ENCODE results near the gene SNX15. TPM values are rescaled to one million over a fixed set of nuclear protein-coding genes. Genes with fewer than 3 reads are reported as not detected.

The SNX15 gene
- total RNA-seq, 1 experiment from 2014 or later = 21.0 TPM

DNA sequence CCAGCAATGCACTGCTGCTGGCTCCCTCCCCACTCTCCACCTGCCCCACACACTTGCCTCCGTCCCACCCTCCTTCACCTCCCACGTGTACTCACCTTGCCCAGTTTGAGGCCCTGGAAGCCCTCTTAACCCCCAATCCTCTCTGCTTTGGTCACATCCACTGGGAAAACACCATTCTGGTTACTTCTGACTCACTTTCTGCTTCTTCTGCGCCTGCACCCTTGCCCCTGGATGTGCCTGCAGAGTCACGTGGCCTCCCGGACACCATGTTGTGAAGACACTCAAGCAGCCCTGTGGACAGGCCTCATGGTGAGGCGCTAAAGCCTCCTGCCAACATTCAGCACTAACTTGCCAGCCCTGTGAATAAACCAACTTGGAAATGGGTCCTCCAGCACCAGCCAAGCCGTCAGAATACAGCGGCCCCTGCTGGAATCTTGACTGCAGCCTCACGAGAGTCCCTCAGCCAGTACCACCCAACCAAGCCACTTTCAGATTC lies 33.7 kb downstream of the SNX15 start:
- Mint-ChIP-seq H3K4me3 (ENCODE audit: unreplicated experiment) (no peak overlapping the region), H3K9me3 (ENCODE audit: unreplicated experiment) (no peaks in the 10 kb centered on the region), H3K36me3 (ENCODE audit: insufficient read depth, unreplicated experiment) (no peaks in the 10 kb centered on the region), H3K4me1 (ENCODE audit: insufficient read depth, unreplicated experiment) (peaks cover 5% of the 10 kb centered on the region), H3K27me3 (ENCODE audit: insufficient read depth, unreplicated experiment) (no peaks in the 10 kb centered on the region), H3K27ac (ENCODE audit: low read depth, unreplicated experiment) (no peak overlapping the region)
- intact Hi-C loops (cut with micrococcal nuclease) = no loop called here
- peak; percentile 34 for DNase-seq (ENCODE audit: unreplicated experiment)
- TF ChIP-seq, protein P1, sequence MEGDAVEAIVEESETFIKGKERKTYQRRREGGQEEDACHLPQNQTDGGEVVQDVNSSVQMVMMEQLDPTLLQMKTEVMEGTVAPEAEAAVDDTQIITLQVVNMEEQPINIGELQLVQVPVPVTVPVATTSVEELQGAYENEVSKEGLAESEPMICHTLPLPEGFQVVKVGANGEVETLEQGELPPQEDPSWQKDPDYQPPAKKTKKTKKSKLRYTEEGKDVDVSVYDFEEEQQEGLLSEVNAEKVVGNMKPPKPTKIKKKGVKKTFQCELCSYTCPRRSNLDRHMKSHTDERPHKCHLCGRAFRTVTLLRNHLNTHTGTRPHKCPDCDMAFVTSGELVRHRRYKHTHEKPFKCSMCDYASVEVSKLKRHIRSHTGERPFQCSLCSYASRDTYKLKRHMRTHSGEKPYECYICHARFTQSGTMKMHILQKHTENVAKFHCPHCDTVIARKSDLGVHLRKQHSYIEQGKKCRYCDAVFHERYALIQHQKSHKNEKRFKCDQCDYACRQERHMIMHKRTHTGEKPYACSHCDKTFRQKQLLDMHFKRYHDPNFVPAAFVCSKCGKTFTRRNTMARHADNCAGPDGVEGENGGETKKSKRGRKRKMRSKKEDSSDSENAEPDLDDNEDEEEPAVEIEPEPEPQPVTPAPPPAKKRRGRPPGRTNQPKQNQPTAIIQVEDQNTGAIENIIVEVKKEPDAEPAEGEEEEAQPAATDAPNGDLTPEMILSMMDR (IDR thresholded peaks at IDR 0.05; ENCODE audit: unreplicated experiment) = no peak
- ChIA-PET POLR2A (no interaction called here), CTCF (no interaction called here)
- no TSS peak for BruUV-seq (replicated peaks)

DNA sequence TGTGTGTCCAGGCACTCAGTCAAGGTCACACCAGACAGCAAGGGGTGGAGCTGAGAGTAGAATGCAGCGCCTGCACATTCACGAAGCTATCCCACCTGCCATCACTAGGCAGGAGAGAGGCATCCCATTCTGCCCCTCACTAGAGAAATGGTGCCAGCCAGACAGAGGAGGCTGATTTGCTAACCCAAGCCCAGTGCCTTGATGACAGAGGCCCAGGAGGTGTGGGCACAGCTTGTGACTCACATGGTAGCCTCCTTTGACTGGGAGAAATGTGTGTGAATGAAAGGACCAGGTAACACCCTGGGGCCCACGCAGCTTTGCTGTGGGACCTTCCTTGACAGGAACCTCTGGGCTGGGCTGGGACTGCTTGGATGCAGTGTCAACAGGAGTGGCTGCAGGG lies 36.3 kb downstream of the SNX15 start:
- ChIA-PET CTCF (interaction anchor here (0.6 to 0.7 kb wide), 2 partner anchors 22 to 215 kb away, joined by 3 read pairs; no protein-coding TSS in a partner anchor), POLR2A (interaction anchor here (0.6 kb wide), 1 partner anchor 15 kb away, joined by 3 read pairs; no protein-coding TSS in a partner anchor)
- Mint-ChIP-seq H3K4me1 (ENCODE audit: insufficient read depth, unreplicated experiment) (peaks cover 5% of the 10 kb centered on the region), H3K27ac (ENCODE audit: low read depth, unreplicated experiment) (no peak overlapping the region), H3K36me3 (ENCODE audit: insufficient read depth, unreplicated experiment) (no peaks in the 10 kb centered on the region), H3K27me3 (ENCODE audit: insufficient read depth, unreplicated experiment) (no peaks in the 10 kb centered on the region), H3K9me3 (ENCODE audit: unreplicated experiment) (no peaks in the 10 kb centered on the region), H3K4me3 (ENCODE audit: unreplicated experiment) (no peak overlapping the region)
- intact Hi-C loops (cut with micrococcal nuclease) = no loop called here
- TF ChIP-seq, protein P1 (IDR thresholded peaks at IDR 0.05; ENCODE audit: unreplicated experiment) = no peak
- BruUV-seq (replicated peaks) = no TSS peak
- DNase-seq (ENCODE audit: unreplicated experiment) = no peak

DNA sequence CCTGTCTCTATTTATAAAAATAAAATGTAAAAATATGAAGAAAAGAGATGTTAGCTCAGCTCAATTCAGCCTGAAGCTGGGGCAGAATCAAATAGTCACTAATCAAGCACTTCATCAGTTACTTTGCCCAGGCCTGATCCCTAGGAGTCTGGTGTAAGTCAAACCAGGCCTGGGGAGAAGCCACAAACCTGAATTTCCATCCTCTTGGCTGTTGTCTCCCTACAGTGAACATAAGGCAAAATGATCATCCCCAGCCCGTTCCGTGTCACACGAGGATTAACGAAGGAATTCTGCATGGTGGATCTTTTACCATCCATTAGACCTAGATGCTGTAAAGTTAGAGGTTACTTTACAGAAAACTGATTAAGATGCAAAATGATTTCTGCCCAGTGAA lies 37.6 kb downstream of the SNX15 start:
- no TSS peak for BruUV-seq (replicated peaks)
- H3K9me3 Mint-ChIP-seq (ENCODE audit: unreplicated experiment) = no peaks in the 10 kb centered on the region
- no peaks in the 10 kb centered on the region for H3K27me3 Mint-ChIP-seq (ENCODE audit: insufficient read depth, unreplicated experiment)
- ChIA-PET CTCF (interaction anchor here (0.7 kb wide), 1 partner anchor 21 kb away, joined by 3 read pairs; no protein-coding TSS in a partner anchor), POLR2A (interaction anchor here (1.6 kb wide), 1 partner anchor 32 kb away, joined by 5 read pairs; the partner anchor contains the start of gene VPS51)
- DNase-seq (ENCODE audit: unreplicated experiment) = no peak
- no peaks in the 10 kb centered on the region for H3K36me3 Mint-ChIP-seq (ENCODE audit: insufficient read depth, unreplicated experiment)
- no peak overlapping the region for H3K4me3 Mint-ChIP-seq (ENCODE audit: unreplicated experiment)
- intact Hi-C loops (cut with micrococcal nuclease) = no loop called here
- TF ChIP-seq, protein P1 (IDR thresholded peaks at IDR 0.05; ENCODE audit: unreplicated experiment) = no peak
- H3K4me1 Mint-ChIP-seq (ENCODE audit: insufficient read depth, unreplicated experiment) = peaks cover 5% of the 10 kb centered on the region
- no peak overlapping the region for H3K27ac Mint-ChIP-seq (ENCODE audit: low read depth, unreplicated experiment)

DNA sequence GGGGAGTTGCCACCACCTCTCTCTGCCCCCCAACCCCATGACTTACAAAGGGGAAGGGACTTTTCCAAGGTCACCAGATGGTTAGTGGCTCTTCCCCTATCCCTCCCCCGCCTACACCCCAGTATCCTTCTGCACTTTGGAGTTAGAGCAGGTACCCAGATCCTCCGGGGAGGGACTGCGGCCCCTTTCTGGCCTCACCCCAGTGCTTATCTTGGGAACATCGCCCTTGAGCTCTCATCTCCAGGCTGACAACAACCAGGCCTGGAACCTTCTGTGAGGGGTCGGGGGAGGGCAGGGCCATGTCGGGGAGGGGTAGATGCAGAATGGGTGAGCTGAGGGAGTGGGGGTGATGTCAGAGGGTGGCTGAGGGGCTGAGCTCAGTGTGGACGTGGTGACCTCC lies 38.6 kb downstream of the SNX15 start:
- TF ChIP-seq, protein P1 (IDR thresholded peaks at IDR 0.05; ENCODE audit: unreplicated experiment) = no peak
- intact Hi-C loops (cut with micrococcal nuclease) = no loop called here
- CTCF ChIA-PET = interaction anchor here (0.6 to 0.7 kb wide), 2 partner anchors 26 to 239 kb away, joined by 4 to 8 read pairs; no protein-coding TSS in a partner anchor
- Mint-ChIP-seq H3K27ac (ENCODE audit: low read depth, unreplicated experiment) (no peak overlapping the region), H3K4me1 (ENCODE audit: insufficient read depth, unreplicated experiment) (peaks cover 5% of the 10 kb centered on the region), H3K27me3 (ENCODE audit: insufficient read depth, unreplicated experiment) (no peaks in the 10 kb centered on the region), H3K4me3 (ENCODE audit: unreplicated experiment) (no peak overlapping the region), H3K36me3 (ENCODE audit: insufficient read depth, unreplicated experiment) (no peaks in the 10 kb centered on the region), H3K9me3 (ENCODE audit: unreplicated experiment) (no peaks in the 10 kb centered on the region)
- POLR2A ChIA-PET = interaction anchor here (0.6 to 1.6 kb wide), 2 partner anchors 31 to 33 kb away, joined by 3 to 5 read pairs; partner anchors contain the start of gene VPS51
- DNase-seq (ENCODE audit: unreplicated experiment) = no peak
- BruUV-seq (replicated peaks) = no TSS peak

All from MCF 10A (cell line).